Activated T-cell treated with anti-CD3 and anti-CD28 coated beads, Interleukin-2, amount 50 U/mL, for 24 hours (primary cell): ENCODE data around the gene NBR1.
"Not testable (repeated sequence)": the region's sequence is repeated elsewhere in the genome, so short reads cannot be mapped to it uniquely, and the experiment has no call there.

Experiments
- DNase-seq: peaks from one replicate; pipeline ENCODE4 v3.0.0-alpha.2; 2020
- H3K27ac Mint-ChIP-seq: 2 replicates; pipeline ENCODE4 v1.8.0; 2020; ENCODE audit warnings: mild to moderate bottlenecking, mixed read lengths
- H3K27me3 Mint-ChIP-seq: 2 replicates; pipeline ENCODE4 v1.8.0; 2020; ENCODE audit warnings: mixed read lengths
- H3K36me3 Mint-ChIP-seq: 2 replicates; pipeline ENCODE4 v1.8.0; 2020; ENCODE audit warnings: low read depth, mixed read lengths
- H3K4me1 Mint-ChIP-seq: 2 replicates; pipeline ENCODE4 v1.8.0; 2020; ENCODE audit warnings: low read depth, mixed read lengths
- H3K4me3 Mint-ChIP-seq: 2 replicates; pipeline ENCODE4 v1.8.0; 2020; ENCODE audit warnings: mild to moderate bottlenecking, moderate library complexity, mixed read lengths
- H3K9me3 Mint-ChIP-seq: 2 replicates; pipeline ENCODE4 v1.8.0; 2020; ENCODE audit warnings: mixed read lengths

Gene NBR1

GRCh38 chr17:43216369-43216761 is 45.4 kb downstream of the NBR1 start:
- H3K4me1 Mint-ChIP-seq, result peaks cover 47% of the 10 kb centered on the region
- no peak for DNase-seq
- H3K27me3 Mint-ChIP-seq, result no peaks in the 10 kb centered on the region
- H3K27ac Mint-ChIP-seq, result no peak overlapping the region
- H3K36me3 Mint-ChIP-seq, result peaks cover 56% of the 10 kb centered on the region
- H3K9me3 Mint-ChIP-seq, result no peaks in the 10 kb centered on the region
- H3K4me3 Mint-ChIP-seq, result no peak overlapping the region

GRCh38 chr17:43216762-43217613 is 46.0 kb downstream of the NBR1 start:
- Mint-ChIP-seq H3K4me1 (peaks cover 47% of the 10 kb centered on the region), H3K36me3 (peaks cover 51% of the 10 kb centered on the region), H3K27ac (peak overlapping the region; percentile 88), H3K9me3 (no peaks in the 10 kb centered on the region), H3K4me3 (no peak overlapping the region), H3K27me3 (no peaks in the 10 kb centered on the region)
- no peak for DNase-seq

GRCh38 chr17:43217614-43218087 is 46.6 kb downstream of the NBR1 start:
- H3K27me3 Mint-ChIP-seq, result no peaks in the 10 kb centered on the region
- peak overlapping the region; percentile 6 for H3K4me3 Mint-ChIP-seq
- peaks cover 40% of the 10 kb centered on the region for H3K4me1 Mint-ChIP-seq
- H3K27ac Mint-ChIP-seq, result peak overlapping the region; percentile 88
- no peaks in the 10 kb centered on the region for H3K9me3 Mint-ChIP-seq
- DNase-seq, result peak; percentile 42
- H3K36me3 Mint-ChIP-seq, result peaks cover 45% of the 10 kb centered on the region

- H3K4me1 Mint-ChIP-seq, result peaks cover 28% of the 10 kb centered on the region
- H3K4me3 Mint-ChIP-seq, result no peak overlapping the region
Measured at GRCh38 chr17:43219001-43219400, 48.0 kb downstream of the NBR1 start.

GRCh38 chr17:43219746-43220380 is 48.8 kb downstream of the NBR1 start:
- Mint-ChIP-seq H3K36me3 (peaks cover 51% of the 10 kb centered on the region), H3K4me3 (no peak overlapping the region), H3K27me3 (no peaks in the 10 kb centered on the region), H3K27ac (no peak overlapping the region), H3K9me3 (no peaks in the 10 kb centered on the region), H3K4me1 (peaks cover 25% of the 10 kb centered on the region)
- DNase-seq, result no peak

More at GRCh38 chr17:43219001-43219400, 48.0 kb downstream of the NBR1 start:
- no peak for DNase-seq
- H3K27ac Mint-ChIP-seq, result peak overlapping the region; percentile 60
- H3K36me3 Mint-ChIP-seq, result peaks cover 46% of the 10 kb centered on the region
- H3K27me3 Mint-ChIP-seq, result no peaks in the 10 kb centered on the region
- no peaks in the 10 kb centered on the region for H3K9me3 Mint-ChIP-seq

GRCh38 chr17:43220511-43221125 is 49.6 kb downstream of the NBR1 start:
- Mint-ChIP-seq H3K36me3 (peaks cover 46% of the 10 kb centered on the region), H3K4me3 (no peak overlapping the region), H3K27me3 (no peaks in the 10 kb centered on the region), H3K9me3 (no peaks in the 10 kb centered on the region), H3K4me1 (peaks cover 25% of the 10 kb centered on the region), H3K27ac (no peak overlapping the region)
- DNase-seq, result no peak

GRCh38 chr17:43224146-43224705 is 53.2 kb downstream of the NBR1 start:
- Mint-ChIP-seq H3K27ac (no peak overlapping the region), H3K36me3 (peaks cover 21% of the 10 kb centered on the region), H3K4me3 (no peak overlapping the region), H3K27me3 (no peaks in the 10 kb centered on the region), H3K4me1 (peaks cover 3% of the 10 kb centered on the region), H3K9me3 (no peaks in the 10 kb centered on the region)
- no peak for DNase-seq

- no peak for DNase-seq
- Mint-ChIP-seq H3K4me3 (no peak overlapping the region), H3K4me1 (peaks cover 3% of the 10 kb centered on the region), H3K27ac (no peak overlapping the region), H3K36me3 (peaks cover 14% of the 10 kb centered on the region), H3K27me3 (no peaks in the 10 kb centered on the region), H3K9me3 (no peaks in the 10 kb centered on the region)
Measured at GRCh38 chr17:43226393-43226792, 55.4 kb downstream of the NBR1 start.

- H3K4me1 Mint-ChIP-seq, H3K9me3 Mint-ChIP-seq, H3K4me3 Mint-ChIP-seq, H3K27ac Mint-ChIP-seq, DNase-seq, H3K27me3 Mint-ChIP-seq: not testable (repeated sequence)
- H3K36me3 Mint-ChIP-seq, result peaks cover 14% of the 10 kb centered on the region
Measured at GRCh38 chr17:43228020-43228782, 57.2 kb downstream of the NBR1 start, which contains the start of gene CCDC200. TSS of gene CCDC200 (minus strand) at chr17:43228623. CDS start at chr17:43228554, 69 bp downstream.

- not testable (repeated sequence) for DNase-seq, H3K27ac Mint-ChIP-seq, H3K27me3 Mint-ChIP-seq, H3K4me1 Mint-ChIP-seq, H3K9me3 Mint-ChIP-seq, H3K4me3 Mint-ChIP-seq, H3K36me3 Mint-ChIP-seq
Measured at GRCh38 chr17:43231205-43232020, 60.4 kb downstream of the NBR1 start.

- not testable (repeated sequence) for H3K9me3 Mint-ChIP-seq, H3K4me1 Mint-ChIP-seq, H3K27me3 Mint-ChIP-seq, H3K27ac Mint-ChIP-seq, H3K4me3 Mint-ChIP-seq, H3K36me3 Mint-ChIP-seq, DNase-seq
Measured at GRCh38 chr17:43232021-43232699, 61.1 kb downstream of the NBR1 start.

- H3K36me3 Mint-ChIP-seq, H3K9me3 Mint-ChIP-seq, DNase-seq, H3K4me1 Mint-ChIP-seq, H3K27me3 Mint-ChIP-seq, H3K4me3 Mint-ChIP-seq: not testable (repeated sequence)
- H3K27ac Mint-ChIP-seq, result peak overlapping the region; percentile 69
Measured at GRCh38 chr17:43233263-43233662, 62.2 kb downstream of the NBR1 start.

GRCh38 chr17:43233877-43234276 is 62.9 kb downstream of the NBR1 start, which contains the start of gene RNU2-1:
TSS of gene RNU2-1 (minus strand) at chr17:43233977.
- not testable (repeated sequence) for H3K4me3 Mint-ChIP-seq, H3K27me3 Mint-ChIP-seq, H3K36me3 Mint-ChIP-seq, DNase-seq, H3K9me3 Mint-ChIP-seq, H3K4me1 Mint-ChIP-seq
- H3K27ac Mint-ChIP-seq, result peak within 1 kb of the TSS; percentile 69
